ENCODE data around the gene OTOF. TPM values are rescaled to one million over a fixed set of nuclear protein-coding genes. Genes with fewer than 3 reads are reported as not detected.
"Not testable (repeated sequence)": the region's sequence is repeated elsewhere in the genome, so short reads cannot be mapped to it uniquely, and the experiment has no call there.

OTOF gene
- total RNA-seq, 1 donor from 2014 or later = not detected

GRCh38 chr2:26480566-26481423, 2.9 kb upstream of the OTOF start:
- DNase-seq (ENCODE audit: low spot score) = no peak

- no peak for DNase-seq (ENCODE audit: low spot score)
Measured at GRCh38 chr2:26479789-26480565, 2.1 kb upstream of the OTOF start.

GRCh38 chr2:26479131-26479788, 1.3 kb upstream of the OTOF start:
- DNase-seq (ENCODE audit: low spot score) = no peak

GRCh38 chr2:26478366-26478765, 442 bp upstream of the OTOF start:
- DNase-seq (ENCODE audit: low spot score) = no peak

GRCh38 chr2:26477126-26477910, 606 bp downstream of the OTOF start:
- no peak for DNase-seq (ENCODE audit: low spot score)

GRCh38 chr2:26475832-26476501, 2.0 kb downstream of the OTOF start:
- DNase-seq (ENCODE audit: low spot score) = no peak

GRCh38 chr2:26475037-26475436, 2.9 kb downstream of the OTOF start:
- DNase-seq (ENCODE audit: low spot score) = no peak

- DNase-seq (ENCODE audit: low spot score) = no peak
Measured at GRCh38 chr2:26474261-26474785, 3.6 kb downstream of the OTOF start.

- no peak for DNase-seq (ENCODE audit: low spot score)
Measured at GRCh38 chr2:26473796-26474195, 4.1 kb downstream of the OTOF start.

GRCh38 chr2:26472821-26473655, 4.9 kb downstream of the OTOF start:
- no peak for DNase-seq (ENCODE audit: low spot score)

- no peak for DNase-seq (ENCODE audit: low spot score)
Measured at GRCh38 chr2:26471766-26472706, 5.9 kb downstream of the OTOF start.

GRCh38 chr2:26471289-26471688, 6.6 kb downstream of the OTOF start:
- no peak for DNase-seq (ENCODE audit: low spot score)

GRCh38 chr2:26470601-26471260, 7.2 kb downstream of the OTOF start:
- no peak for DNase-seq (ENCODE audit: low spot score)

GRCh38 chr2:26469955-26470354, 8.0 kb downstream of the OTOF start:
- no peak for DNase-seq (ENCODE audit: low spot score)

GRCh38 chr2:26469092-26469710, 8.7 kb downstream of the OTOF start:
- DNase-seq (ENCODE audit: low spot score) = no peak

- not testable (repeated sequence) for DNase-seq (ENCODE audit: low spot score)
Measured at GRCh38 chr2:26468544-26468943, 9.4 kb downstream of the OTOF start.

- DNase-seq (ENCODE audit: low spot score) = no peak
Measured at GRCh38 chr2:26466662-26467310, 11.1 kb downstream of the OTOF start.

Measured in umbilical cord (tissue), 2 donors.